Activated CD4-positive, CD25-positive, alpha-beta regulatory T cell treated with anti-CD3 and anti-CD28 coated beads, Interleukin-2, amount 50 U/mL, for 24 hours (primary cell): Measurements from ENCODE around the gene PSPN.

Experiments used
- ATAC-seq, 2 donors: fragments of 150-1000 bp; cut with Tn5 transposase; one replicate each; pipeline ENCODE4 v1.10.0; 2021; ENCODE audit warnings: mild to moderate bottlenecking in 1 of 2, moderate library complexity in 1 of 2

PSPN gene

GRCh38 chr19:6325614-6326013, 50.1 kb downstream of the PSPN start:
- ATAC-seq = no peak
